Naive B cell (primary cell): ENCODE results near the gene CACNA1G. TPM values are rescaled to one million over a fixed set of nuclear protein-coding genes. Genes with fewer than 3 reads are reported as not detected.

Source experiments
- ATAC-seq, 2 donors: fragments of 150-1000 bp; cut with Tn5 transposase; 2 replicates each; pipeline ENCODE4 v1.10.0; 2021; ENCODE audit warnings: low read depth in 2 of 2, mild to moderate bottlenecking in 2 of 2, moderate library complexity in 2 of 2
- DNase-seq: peaks from one replicate; pipeline ENCODE4 v3.0.0; 2022
- H3K27ac Mint-ChIP-seq, 6 donors: one replicate each; pipeline ENCODE4 v1.8.0; 2020 to 2022; ENCODE audit warnings: mild to moderate bottlenecking in 6 of 6, mixed read lengths in 6 of 6, moderate library complexity in 5 of 6, inconsistent platforms in 2 of 6
- H3K27me3 Mint-ChIP-seq, 3 donors: one replicate each; pipeline ENCODE4 v1.8.0; 2021 to 2022; ENCODE audit warnings: mixed read lengths in 3 of 3, mild to moderate bottlenecking in 1 of 3
- H3K36me3 Mint-ChIP-seq, 2 donors: one replicate each; pipeline ENCODE4 v1.8.0; 2020 to 2022; ENCODE audit warnings: mixed read lengths in 2 of 2, inconsistent platforms in 1 of 2, mild to moderate bottlenecking in 1 of 2
- H3K4me1 Mint-ChIP-seq, 3 donors: one replicate each; pipeline ENCODE4 v1.8.0; 2020 to 2022; ENCODE audit warnings: mixed read lengths in 3 of 3, inconsistent platforms in 1 of 3, mild to moderate bottlenecking in 1 of 3, moderate library complexity in 1 of 3
- H3K4me3 Mint-ChIP-seq, 8 donors: one replicate each; pipeline ENCODE4 v1.8.0; 2020 to 2022; ENCODE audit warnings: mild to moderate bottlenecking in 8 of 8, mixed read lengths in 8 of 8, moderate library complexity in 8 of 8, inconsistent platforms in 2 of 8
- H3K9me3 Mint-ChIP-seq, 7 donors: one replicate each; pipeline ENCODE4 v1.8.0; 2020 to 2022; ENCODE audit warnings: mixed read lengths in 7 of 7, mild to moderate bottlenecking in 5 of 7, inconsistent platforms in 2 of 7, moderate library complexity in 1 of 7
- polyA plus RNA-seq, 6 donors: library from polyadenylated mRNA; unstranded; fragments of 300-500 nt; fragmentation: Illumina TruSeq; gene quantifications; one replicate each; pipeline ENCODE4 v1.2.3, GENCODE V29; 2021; ENCODE audit warnings: low read depth in 6 of 6

The CACNA1G gene
- polyA plus RNA-seq, 6 donors from 2014 or later, result not detected

- no peak for ATAC-seq
- no peak for DNase-seq
- Mint-ChIP-seq H3K27ac (peak overlapping the region in 2 of 6 donors; percentile 10 to 82), H3K36me3 (no peaks in the 10 kb centered on the region), H3K27me3 (peaks cover 6 to 55% (median 44%) of the 10 kb centered on the region in 3 donors), H3K4me3 (no peak overlapping the region), H3K4me1 (no peaks in the 10 kb centered on the region), H3K9me3 (no peaks in the 10 kb centered on the region)
These were observed 24.2 kb downstream of the CACNA1G start for GRCh38 chr17:50584749-50585148.

GRCh38 chr17:50585346-50585745, 24.8 kb downstream of the CACNA1G start:
- no peak overlapping the region for H3K4me3 Mint-ChIP-seq
- DNase-seq, result no peak
- H3K27me3 Mint-ChIP-seq, result peaks cover 6 to 55% (median 42%) of the 10 kb centered on the region in 3 donors
- no peak overlapping the region for H3K27ac Mint-ChIP-seq
- no peaks in the 10 kb centered on the region for H3K36me3 Mint-ChIP-seq
- H3K4me1 Mint-ChIP-seq, result no peaks in the 10 kb centered on the region
- ATAC-seq, result no peak
- no peaks in the 10 kb centered on the region for H3K9me3 Mint-ChIP-seq

GRCh38 chr17:50585891-50586290, 25.4 kb downstream of the CACNA1G start:
- ATAC-seq (no peak), DNase-seq (no peak)
- peaks cover 6 to 55% (median 40%) of the 10 kb centered on the region in 3 donors for H3K27me3 Mint-ChIP-seq
- no peaks in the 10 kb centered on the region for H3K36me3 Mint-ChIP-seq
- H3K4me1 Mint-ChIP-seq, result no peaks in the 10 kb centered on the region
- no peak overlapping the region for H3K27ac Mint-ChIP-seq
- H3K9me3 Mint-ChIP-seq, result no peaks in the 10 kb centered on the region
- H3K4me3 Mint-ChIP-seq, result no peak overlapping the region

DNA sequence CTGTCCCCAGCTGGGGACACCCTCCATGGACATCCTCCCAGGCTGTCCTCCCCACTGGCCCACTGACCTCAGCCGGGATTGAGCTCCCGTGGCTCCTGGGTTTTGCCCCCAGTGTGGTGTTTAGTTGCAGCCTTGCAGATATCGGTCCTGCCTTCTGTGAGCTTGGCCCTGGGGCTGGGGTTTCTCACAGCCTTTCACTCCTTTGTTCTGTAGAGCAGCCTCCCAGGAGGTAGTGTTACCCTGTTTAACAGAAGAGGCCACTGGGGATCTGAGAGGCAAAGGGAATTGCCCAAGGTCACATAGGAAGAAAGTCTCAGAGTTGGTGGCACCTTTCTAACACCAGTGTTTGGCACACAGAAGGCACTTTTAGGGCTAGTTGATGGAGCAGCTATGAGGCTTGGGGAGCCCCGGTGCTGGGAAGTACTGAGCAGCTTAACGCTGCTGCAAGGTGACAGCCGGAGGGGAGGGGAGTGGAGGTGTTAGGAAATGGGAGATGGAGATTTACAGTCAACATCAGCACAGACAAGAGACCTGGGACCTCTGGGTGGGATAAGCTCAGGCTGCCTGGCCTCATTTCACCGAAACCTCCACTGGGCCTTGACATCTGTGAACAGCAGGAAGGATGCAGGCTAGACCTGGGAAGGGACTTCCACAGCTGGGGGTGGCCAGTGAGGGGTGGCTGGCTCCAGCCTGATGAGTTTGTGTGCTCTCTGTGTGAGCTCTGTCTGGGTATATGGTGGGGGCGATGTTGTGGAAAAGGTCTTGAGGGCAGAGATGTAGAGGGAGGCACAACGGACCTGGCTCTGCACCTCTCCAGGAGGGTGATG, 26.1 kb downstream of the CACNA1G start:
- H3K36me3 Mint-ChIP-seq, result no peaks in the 10 kb centered on the region
- no peak for ATAC-seq
- no peaks in the 10 kb centered on the region for H3K9me3 Mint-ChIP-seq
- H3K4me3 Mint-ChIP-seq, result no peak overlapping the region
- no peak for DNase-seq
- no peaks in the 10 kb centered on the region for H3K4me1 Mint-ChIP-seq
- peaks cover 4 to 51% (median 38%) of the 10 kb centered on the region in 3 donors for H3K27me3 Mint-ChIP-seq
- peak overlapping the region in 1 of 6 donors; percentile 10 for H3K27ac Mint-ChIP-seq

GRCh38 chr17:50587571-50587970, 27.1 kb downstream of the CACNA1G start:
- peaks cover 0 to 50% (median 35%) of the 10 kb centered on the region in 3 donors for H3K27me3 Mint-ChIP-seq
- no peaks in the 10 kb centered on the region for H3K4me1 Mint-ChIP-seq
- no peaks in the 10 kb centered on the region for H3K36me3 Mint-ChIP-seq
- no peak for ATAC-seq
- no peaks in the 10 kb centered on the region for H3K9me3 Mint-ChIP-seq
- no peak for DNase-seq
- H3K27ac Mint-ChIP-seq, result no peak overlapping the region
- H3K4me3 Mint-ChIP-seq, result no peak overlapping the region

DNA sequence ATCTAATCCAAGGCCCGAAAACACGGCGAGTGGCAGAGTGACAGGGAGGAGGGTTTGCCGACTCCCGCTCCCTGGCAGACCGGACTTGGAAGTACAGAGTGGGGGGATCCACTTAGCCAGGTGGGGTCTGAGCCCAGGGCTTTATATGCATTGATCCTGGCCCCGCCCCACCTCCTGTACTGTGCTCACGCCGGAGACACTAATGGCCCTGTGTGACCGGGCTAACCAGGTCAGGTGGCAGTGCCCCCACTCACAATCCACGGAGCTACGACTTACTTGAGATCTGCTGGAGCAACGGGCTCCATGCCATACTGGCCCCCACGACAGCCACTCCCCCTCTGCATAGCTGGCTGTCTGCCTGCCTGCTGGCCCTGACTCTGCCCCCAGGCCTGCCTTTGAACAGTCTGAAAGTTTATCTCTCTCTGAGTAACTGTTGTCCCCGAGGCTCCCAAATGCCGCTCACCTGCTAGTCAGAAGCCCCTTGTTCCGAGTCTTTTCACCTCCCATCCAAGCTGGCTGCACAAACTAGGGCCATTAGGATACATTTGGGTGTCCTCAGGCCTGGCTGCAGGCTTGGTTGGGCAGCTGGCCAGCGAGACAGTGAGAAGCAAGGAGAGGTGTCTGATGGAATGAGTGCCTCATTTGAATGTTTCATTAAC, 28.0 kb downstream of the CACNA1G start:
- H3K4me3 Mint-ChIP-seq, result no peak overlapping the region

GRCh38 chr17:50589095-50589705, 28.7 kb downstream of the CACNA1G start:
- peak overlapping the region in 1 of 6 donors; percentile 38 for H3K27ac Mint-ChIP-seq
- no peaks in the 10 kb centered on the region for H3K36me3 Mint-ChIP-seq
- peaks cover 0 to 40% (median 22%) of the 10 kb centered on the region in 3 donors for H3K27me3 Mint-ChIP-seq
- DNase-seq, result no peak
- ATAC-seq, result no peak
- no peaks in the 10 kb centered on the region for H3K4me1 Mint-ChIP-seq
- H3K4me3 Mint-ChIP-seq, result no peak overlapping the region
- no peaks in the 10 kb centered on the region for H3K9me3 Mint-ChIP-seq

More for the DNA sequence above, 28.0 kb downstream of the CACNA1G start:
- Mint-ChIP-seq H3K27me3 (peaks cover 0 to 47% (median 27%) of the 10 kb centered on the region in 3 donors), H3K4me1 (no peaks in the 10 kb centered on the region), H3K36me3 (no peaks in the 10 kb centered on the region), H3K9me3 (no peaks in the 10 kb centered on the region), H3K27ac (no peak overlapping the region)
- DNase-seq, result no peak
- ATAC-seq, result no peak

GRCh38 chr17:50590946-50591737, 30.6 kb downstream of the CACNA1G start:
- H3K4me3 Mint-ChIP-seq, result no peak overlapping the region
- no peaks in the 10 kb centered on the region for H3K9me3 Mint-ChIP-seq
- H3K27ac Mint-ChIP-seq, result no peak overlapping the region
- no peaks in the 10 kb centered on the region for H3K36me3 Mint-ChIP-seq
- no peak for DNase-seq
- no peaks in the 10 kb centered on the region for H3K4me1 Mint-ChIP-seq
- H3K27me3 Mint-ChIP-seq, result peaks cover 0 to 33% (median 23%) of the 10 kb centered on the region in 3 donors
- ATAC-seq, result no peak

GRCh38 chr17:50593321-50593720, 32.8 kb downstream of the CACNA1G start:
- H3K4me1 Mint-ChIP-seq, result no peaks in the 10 kb centered on the region
- no peak for ATAC-seq
- H3K9me3 Mint-ChIP-seq, result no peaks in the 10 kb centered on the region
- no peak overlapping the region for H3K4me3 Mint-ChIP-seq
- H3K36me3 Mint-ChIP-seq, result no peaks in the 10 kb centered on the region
- no peak for DNase-seq
- H3K27ac Mint-ChIP-seq, result no peak overlapping the region
- H3K27me3 Mint-ChIP-seq, result peaks cover 4 to 24% (median 23%) of the 10 kb centered on the region in 3 donors

DNA sequence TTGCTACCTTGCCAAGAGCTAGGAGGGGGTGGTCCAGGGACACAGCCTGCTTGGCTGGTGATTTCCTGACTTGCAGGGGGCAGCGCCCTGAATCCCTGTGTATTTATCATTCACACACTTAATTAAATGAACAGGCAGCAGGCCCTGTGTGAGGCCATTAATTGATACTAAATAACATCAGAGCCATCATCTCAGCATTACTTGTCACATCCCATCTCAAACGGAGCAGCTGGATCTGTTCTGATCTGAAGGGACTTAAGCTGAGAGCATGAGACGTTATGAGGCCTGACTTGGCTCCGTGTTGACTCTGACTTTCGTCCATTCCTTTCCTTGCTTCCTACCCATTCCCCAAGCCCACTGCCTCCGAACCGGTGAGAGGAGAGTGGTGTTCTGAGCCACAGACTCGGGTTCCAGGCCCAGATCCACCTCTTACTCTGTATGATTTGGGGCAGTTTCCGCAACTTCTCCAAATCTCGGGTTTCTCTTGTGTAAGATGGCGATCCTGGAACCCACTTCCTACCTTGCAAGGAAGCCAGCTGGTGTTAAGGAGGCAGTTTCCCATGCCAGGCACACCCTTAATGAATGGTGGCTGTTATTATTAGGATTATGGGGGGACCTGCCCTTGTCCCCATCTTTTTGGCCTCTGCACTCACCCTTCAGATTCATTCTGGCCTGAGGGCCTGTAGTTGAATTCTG, 33.8 kb downstream of the CACNA1G start:
- ATAC-seq, result no peak
- Mint-ChIP-seq H3K27me3 (peaks cover 4 to 24% (median 23%) of the 10 kb centered on the region in 3 donors), H3K4me1 (peaks cover 0 to 5% (median 0%) of the 10 kb centered on the region in 3 donors), H3K4me3 (no peak overlapping the region), H3K27ac (peak overlapping the region in 1 of 6 donors; percentile 91), H3K36me3 (no peaks in the 10 kb centered on the region), H3K9me3 (no peaks in the 10 kb centered on the region)
- no peak for DNase-seq

DNA sequence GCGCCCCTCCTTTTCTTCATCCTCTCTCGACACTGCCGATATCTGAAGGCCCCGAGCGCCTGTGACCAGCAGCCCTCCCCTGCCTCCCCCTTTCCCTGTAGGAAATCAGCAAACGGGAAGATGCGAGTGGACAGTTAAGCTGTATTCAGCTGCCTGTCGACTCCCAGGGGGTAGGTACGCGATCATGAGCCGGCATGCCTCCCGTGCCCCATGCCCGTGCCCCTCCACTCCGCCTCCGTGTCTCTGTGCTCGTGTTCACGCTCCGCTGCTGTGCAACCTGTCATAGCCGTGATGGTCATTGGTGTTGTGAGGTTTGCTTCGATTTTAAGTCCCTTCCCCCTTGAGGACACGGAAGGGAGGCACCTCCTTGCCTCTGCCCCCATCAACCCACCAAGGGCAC, 34.4 kb downstream of the CACNA1G start:
- ATAC-seq (no peak), DNase-seq (no peak)
- no peaks in the 10 kb centered on the region for H3K9me3 Mint-ChIP-seq
- H3K4me1 Mint-ChIP-seq, result peaks cover 0 to 5% (median 0%) of the 10 kb centered on the region in 3 donors
- H3K27me3 Mint-ChIP-seq, result peaks cover 4 to 25% (median 24%) of the 10 kb centered on the region in 3 donors
- no peak overlapping the region for H3K4me3 Mint-ChIP-seq
- H3K27ac Mint-ChIP-seq, result no peak overlapping the region
- H3K36me3 Mint-ChIP-seq, result no peaks in the 10 kb centered on the region

GRCh38 chr17:50596191-50597037, 35.9 kb downstream of the CACNA1G start:
- peaks cover 4 to 33% (median 22%) of the 10 kb centered on the region in 3 donors for H3K27me3 Mint-ChIP-seq
- H3K4me1 Mint-ChIP-seq, result peaks cover 0 to 5% (median 0%) of the 10 kb centered on the region in 3 donors
- no peak overlapping the region for H3K27ac Mint-ChIP-seq
- H3K9me3 Mint-ChIP-seq, result no peaks in the 10 kb centered on the region
- no peaks in the 10 kb centered on the region for H3K36me3 Mint-ChIP-seq
- H3K4me3 Mint-ChIP-seq, result no peak overlapping the region
- ATAC-seq (no peak), DNase-seq (no peak)
